A673 (cell line): Measurements from ENCODE around the gene NOC4L.

Experiments used
- CTCF ChIP-seq: fragments of 300-800, 200-600 bp; sonication (generic); conservative IDR thresholded peaks from 2 replicates; pipeline ENCODE4 v1.5.1; 2017; ENCODE audit warnings: low read depth, mild to moderate bottlenecking, antibody characterized with exemption, low read length, moderate library complexity, mixed read lengths
- EZH2 ChIP-seq: fragments of 200-600 bp; sonication (generic); IDR thresholded peaks from 2 replicates; pipeline ENCODE4 v1.6.1; 2017; ENCODE audit warnings: borderline replicate concordance, low read depth, mild to moderate bottlenecking, mixed read lengths, antibody characterized with exemption, low read length; ENCODE audit not compliant: poor library complexity, severe bottlenecking

DNA sequence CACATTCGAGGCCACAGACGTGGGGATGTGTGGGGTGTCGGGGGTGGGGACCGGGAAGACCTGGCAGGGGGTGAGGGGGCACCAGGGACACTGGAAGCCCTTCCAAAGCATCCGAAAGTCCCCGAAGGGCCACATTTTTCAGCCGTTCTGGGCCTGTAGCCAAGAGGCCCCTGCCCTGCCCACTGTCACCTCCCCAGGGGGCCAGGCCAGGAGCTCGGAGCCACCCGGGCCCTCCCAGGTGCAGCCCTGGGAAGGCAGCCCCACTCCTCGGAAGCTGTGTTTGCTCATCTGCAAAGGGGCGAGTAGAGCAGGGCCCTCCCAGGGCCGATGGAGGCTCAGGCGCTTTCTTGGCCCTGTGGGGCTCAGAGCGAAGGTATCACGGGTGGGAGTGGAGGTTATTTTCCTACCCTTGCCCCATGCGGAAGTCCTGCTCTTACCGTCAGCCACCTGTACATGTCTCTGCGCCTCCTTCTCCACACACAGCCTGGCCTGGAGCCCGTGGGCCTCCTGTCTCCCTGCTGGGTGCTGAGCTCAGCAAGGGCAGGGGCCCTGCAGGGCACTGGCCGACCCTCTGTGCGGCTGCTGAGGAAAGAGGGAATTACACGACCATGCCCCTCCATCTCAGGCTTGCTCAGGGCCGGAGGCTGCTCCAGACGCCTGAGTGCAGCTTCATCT lies 27.2 kb downstream of the NOC4L start:
- TF ChIP-seq CTCF: no peak
- TF ChIP-seq EZH2: no peak
